ENCODE measurements around the gene MALSU1.

MALSU1 gene

GRCh38 chr7:23337374-23337773, 38.2 kb downstream of the MALSU1 start:
- TF ChIP-seq CTCF (IDR thresholded peaks at IDR 0.05; ENCODE audit: borderline replicate concordance, extremely low read depth, low read length, poor library complexity, severe bottlenecking) (no peak), EZH2 (IDR thresholded peaks at IDR 0.05; ENCODE audit: borderline replicate concordance, low read depth, low read length, severe bottlenecking) (no peak)
- H3K27ac ChIP-seq (ENCODE audit: low read length) = no peak overlapping the region

DNA sequence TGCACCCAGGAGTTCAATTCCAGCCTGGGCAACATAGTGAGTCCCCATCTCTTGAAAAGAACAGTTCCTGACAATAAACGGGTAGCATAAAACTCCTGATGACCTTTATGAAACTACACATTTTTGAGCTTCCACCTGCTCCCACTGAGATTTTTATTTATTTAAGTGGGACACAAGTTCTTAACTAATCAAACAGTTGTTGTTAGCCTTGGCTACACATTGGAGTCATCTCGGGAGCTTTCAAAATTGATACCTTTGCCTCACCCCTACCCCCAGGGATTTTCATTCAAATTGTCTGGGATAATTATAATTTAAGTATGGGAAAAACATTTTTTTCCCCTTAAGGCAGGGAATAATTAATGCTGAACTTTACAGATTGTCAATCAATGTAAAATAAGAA, 39.3 kb downstream of the MALSU1 start:
- H4K20me1 ChIP-seq (ENCODE audit: insufficient read depth, low read length) = no peaks in the 10 kb centered on the region
- no peaks in the 10 kb centered on the region for H3K4me1 ChIP-seq (ENCODE audit: insufficient read depth, low read length)
- ATAC-seq (ENCODE audit: insufficient read depth, low read depth) = no peak
- TF ChIP-seq EZH2 (IDR thresholded peaks at IDR 0.05; ENCODE audit: borderline replicate concordance, low read depth, low read length, severe bottlenecking) (no peak), CTCF (IDR thresholded peaks at IDR 0.05; ENCODE audit: borderline replicate concordance, extremely low read depth, low read length, poor library complexity, severe bottlenecking) (no peak)
- no peaks in the 10 kb centered on the region for H3K79me2 ChIP-seq (ENCODE audit: insufficient read depth, low read length)
- no peaks in the 10 kb centered on the region for H3K9me3 ChIP-seq (ENCODE audit: insufficient read depth, low read length, severe bottlenecking)
- no peak overlapping the region for H3K9ac ChIP-seq (ENCODE audit: low read depth, low read length)
- H3K27me3 ChIP-seq (ENCODE audit: insufficient read depth, low read length, poor library complexity) = no peaks in the 10 kb centered on the region
- no peaks in the 10 kb centered on the region for H3K36me3 ChIP-seq (ENCODE audit: insufficient read depth, low read length)
- H3K4me2 ChIP-seq (ENCODE audit: insufficient read depth, low read length) = no peak overlapping the region
- H3K4me3 ChIP-seq (ENCODE audit: low read depth in 1 of 2, low read length in 2 of 2) = no peak overlapping the region
- no peak overlapping the region for H2AFZ ChIP-seq (ENCODE audit: low read depth, low read length)
- H3K27ac ChIP-seq (ENCODE audit: low read length) = no peak overlapping the region
- no peak for DNase-seq

More at GRCh38 chr7:23337374-23337773, 38.2 kb downstream of the MALSU1 start:
- Histone ChIP-seq H3K9me3 (ENCODE audit: insufficient read depth, low read length, severe bottlenecking) (no peaks in the 10 kb centered on the region), H3K9ac (ENCODE audit: low read depth, low read length) (no peak overlapping the region), H3K36me3 (ENCODE audit: insufficient read depth, low read length) (no peaks in the 10 kb centered on the region), H4K20me1 (ENCODE audit: insufficient read depth, low read length) (no peaks in the 10 kb centered on the region), H3K79me2 (ENCODE audit: insufficient read depth, low read length) (no peaks in the 10 kb centered on the region), H3K4me1 (ENCODE audit: insufficient read depth, low read length) (no peaks in the 10 kb centered on the region), H3K4me3 (ENCODE audit: low read depth in 1 of 2, low read length in 2 of 2) (no peak overlapping the region), H2AFZ (ENCODE audit: low read depth, low read length) (no peak overlapping the region), H3K27me3 (ENCODE audit: insufficient read depth, low read length, poor library complexity) (no peaks in the 10 kb centered on the region), H3K4me2 (ENCODE audit: insufficient read depth, low read length) (no peak overlapping the region)
- DNase-seq = no peak
- ATAC-seq (ENCODE audit: insufficient read depth, low read depth) = no peak

- H2AFZ ChIP-seq (ENCODE audit: low read depth, low read length) = no peak overlapping the region
- H3K4me2 ChIP-seq (ENCODE audit: insufficient read depth, low read length) = no peak overlapping the region
- H3K27me3 ChIP-seq (ENCODE audit: insufficient read depth, low read length, poor library complexity) = no peaks in the 10 kb centered on the region
- ATAC-seq (ENCODE audit: insufficient read depth, low read depth) = no peak
- H3K4me3 ChIP-seq (ENCODE audit: low read depth in 1 of 2, low read length in 2 of 2) = no peak overlapping the region
- no peaks in the 10 kb centered on the region for H3K4me1 ChIP-seq (ENCODE audit: insufficient read depth, low read length)
- no peak for DNase-seq
- H3K79me2 ChIP-seq (ENCODE audit: insufficient read depth, low read length) = no peaks in the 10 kb centered on the region
- TF ChIP-seq EZH2 (IDR thresholded peaks at IDR 0.05; ENCODE audit: borderline replicate concordance, low read depth, low read length, severe bottlenecking) (no peak), CTCF (IDR thresholded peaks at IDR 0.05; ENCODE audit: borderline replicate concordance, extremely low read depth, low read length, poor library complexity, severe bottlenecking) (no peak)
- no peaks in the 10 kb centered on the region for H3K9me3 ChIP-seq (ENCODE audit: insufficient read depth, low read length, severe bottlenecking)
- H3K27ac ChIP-seq (ENCODE audit: low read length) = no peak overlapping the region
- no peak overlapping the region for H3K9ac ChIP-seq (ENCODE audit: low read depth, low read length)
- no peaks in the 10 kb centered on the region for H3K36me3 ChIP-seq (ENCODE audit: insufficient read depth, low read length)
- no peaks in the 10 kb centered on the region for H4K20me1 ChIP-seq (ENCODE audit: insufficient read depth, low read length)
These were observed 39.7 kb downstream of the MALSU1 start for GRCh38 chr7:23338863-23339262.

All from DND-41 (cell line).